Breast epithelium (tissue), 4 donors: Measurements from ENCODE around the gene RSBN1L. TPM values are rescaled to one million over a fixed set of nuclear protein-coding genes. Genes with fewer than 3 reads are reported as not detected.
A peak's percentile ranks its signal among the peaks of the same experiment; 100 is the strongest.

Experiments
- DNase-seq, 2 donors: peaks; one replicate each; pipeline ENCODE4 v3.0.0-alpha.2; 2019; ENCODE audit warnings: low spot score in 2 of 2
- H3K27ac ChIP-seq, 2 donors: fragments of 200-600 bp; sonication (generic) in 1 of 2; one replicate each; pipeline ENCODE4 v1.5.1; 2016 to 2019; ENCODE audit warnings: mild to moderate bottlenecking in 1 of 2
- H3K27me3 ChIP-seq, 2 donors: fragments of 200-600 bp; sonication (generic) in 1 of 2; one replicate each; pipeline versions ENCODE4 v1.5.1 to v1.6.0; 2017 to 2019; ENCODE audit warnings: control low read depth in 1 of 2, mild to moderate bottlenecking in 1 of 2
- H3K36me3 ChIP-seq: fragments of 200-600 bp; one replicate; pipeline ENCODE4 v1.5.1; 2019
- H3K4me1 ChIP-seq, 2 donors: fragments of 200-600 bp; sonication (generic); one replicate each; pipeline ENCODE4 v1.5.1; 2016 to 2019; ENCODE audit warnings: control low read depth in 1 of 2
- H3K4me3 ChIP-seq, 3 donors: fragments of 200-600 bp; sonication (generic); 1 replicate in 2 of 3; 2 replicates in 1 of 3; pipeline ENCODE4 v1.5.1; 2016 to 2019; ENCODE audit warnings: mild to moderate bottlenecking in 3 of 3, moderate library complexity in 2 of 3
- H3K9me3 ChIP-seq, 2 donors: fragments of 200-600 bp; sonication (generic) in 1 of 2; one replicate each; pipeline ENCODE4 v1.5.1; 2016 to 2019; ENCODE audit warnings: control low read depth in 1 of 2
- POLR2A ChIP-seq: fragments of 450-650 bp; IDR thresholded peaks from one replicate; pipeline ENCODE4 v1.6.1; 2016; ENCODE audit warnings: antibody characterized with exemption, mild to moderate bottlenecking, moderate library complexity
- POLR2AphosphoS5 ChIP-seq, 3 donors: sonication (generic); formaldehyde crosslinking; IDR thresholded peaks; one replicate each; pipeline ENCODE4 v1.6.1; 2017; ENCODE audit warnings: antibody characterized with exemption in 3 of 3
- intact Hi-C: fragments of 100-400 bp; cut with DNase I; formaldehyde crosslinking; loops from one replicate; pipeline ENCODE4 v1.15.1; 2023; ENCODE audit warnings: low total_unique reads
- total RNA-seq, 3 donors: library from RNA; depleted of rRNA; stranded (reverse); fragments of >200 nt; gene quantifications; one replicate each; pipeline ENCODE4 v1.1.0, GENCODE V29; 2016
- TF ChIP-seq, protein P1 (sequence below), 3 donors: fragments of 450-650 bp; IDR thresholded peaks; one replicate each; pipeline ENCODE4 v1.5.1; 2016 to 2017; ENCODE audit warnings: antibody characterized with exemption in 3 of 3, mild to moderate bottlenecking in 3 of 3, moderate library complexity in 3 of 3

RSBN1L gene
- total RNA-seq, 3 donors from 2014 or later: 13.9 to 34.5 (median 29.8) TPM

DNA sequence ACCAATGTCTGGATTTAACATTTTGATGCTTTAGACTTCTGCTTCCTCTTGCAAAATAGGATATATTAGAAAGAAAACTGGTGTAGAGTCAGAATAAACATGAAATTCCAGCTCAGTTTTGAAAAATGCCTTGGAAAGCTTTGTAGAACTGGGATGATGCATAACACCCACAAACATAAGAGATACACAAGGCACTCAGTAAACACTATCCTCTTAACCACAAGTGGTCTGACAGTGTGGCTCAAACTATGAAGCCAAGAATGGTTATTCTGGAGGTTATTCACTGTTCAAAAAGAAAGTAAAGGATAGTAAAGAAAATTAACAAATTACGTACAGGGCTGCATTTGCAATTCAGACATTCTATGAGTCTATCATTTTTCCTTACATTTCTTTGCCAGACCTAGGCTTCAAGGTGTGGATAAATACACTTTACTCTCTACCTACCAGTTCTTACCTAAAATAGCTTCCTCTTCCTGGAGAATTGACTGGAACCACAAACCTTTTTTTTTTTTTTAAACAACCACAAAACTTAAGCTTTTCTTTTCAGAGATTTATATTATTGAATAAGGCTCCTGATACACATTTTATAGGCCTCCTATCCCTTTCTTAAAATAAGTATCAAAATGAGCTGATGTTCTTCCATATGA, 9.0 kb upstream of the RSBN1L start:
- DNase-seq: no peak
- Histone ChIP-seq H3K27ac (peak overlapping the region; percentile 62 to 77), H3K4me1 (peaks cover 0 to 7% of the 10 kb centered on the region in 2 donors), H3K4me3 (no peak overlapping the region), H3K9me3 (no peaks in the 10 kb centered on the region), H3K27me3 (no peaks in the 10 kb centered on the region), H3K36me3 (no peaks in the 10 kb centered on the region)
- intact Hi-C loops: no loop called here
- TF ChIP-seq, protein P1, sequence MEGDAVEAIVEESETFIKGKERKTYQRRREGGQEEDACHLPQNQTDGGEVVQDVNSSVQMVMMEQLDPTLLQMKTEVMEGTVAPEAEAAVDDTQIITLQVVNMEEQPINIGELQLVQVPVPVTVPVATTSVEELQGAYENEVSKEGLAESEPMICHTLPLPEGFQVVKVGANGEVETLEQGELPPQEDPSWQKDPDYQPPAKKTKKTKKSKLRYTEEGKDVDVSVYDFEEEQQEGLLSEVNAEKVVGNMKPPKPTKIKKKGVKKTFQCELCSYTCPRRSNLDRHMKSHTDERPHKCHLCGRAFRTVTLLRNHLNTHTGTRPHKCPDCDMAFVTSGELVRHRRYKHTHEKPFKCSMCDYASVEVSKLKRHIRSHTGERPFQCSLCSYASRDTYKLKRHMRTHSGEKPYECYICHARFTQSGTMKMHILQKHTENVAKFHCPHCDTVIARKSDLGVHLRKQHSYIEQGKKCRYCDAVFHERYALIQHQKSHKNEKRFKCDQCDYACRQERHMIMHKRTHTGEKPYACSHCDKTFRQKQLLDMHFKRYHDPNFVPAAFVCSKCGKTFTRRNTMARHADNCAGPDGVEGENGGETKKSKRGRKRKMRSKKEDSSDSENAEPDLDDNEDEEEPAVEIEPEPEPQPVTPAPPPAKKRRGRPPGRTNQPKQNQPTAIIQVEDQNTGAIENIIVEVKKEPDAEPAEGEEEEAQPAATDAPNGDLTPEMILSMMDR (IDR thresholded peaks at IDR 0.05): no peak
- TF ChIP-seq POLR2AphosphoS5 (IDR thresholded peaks at IDR 0.05) (no peak), POLR2A (no peak)

DNA sequence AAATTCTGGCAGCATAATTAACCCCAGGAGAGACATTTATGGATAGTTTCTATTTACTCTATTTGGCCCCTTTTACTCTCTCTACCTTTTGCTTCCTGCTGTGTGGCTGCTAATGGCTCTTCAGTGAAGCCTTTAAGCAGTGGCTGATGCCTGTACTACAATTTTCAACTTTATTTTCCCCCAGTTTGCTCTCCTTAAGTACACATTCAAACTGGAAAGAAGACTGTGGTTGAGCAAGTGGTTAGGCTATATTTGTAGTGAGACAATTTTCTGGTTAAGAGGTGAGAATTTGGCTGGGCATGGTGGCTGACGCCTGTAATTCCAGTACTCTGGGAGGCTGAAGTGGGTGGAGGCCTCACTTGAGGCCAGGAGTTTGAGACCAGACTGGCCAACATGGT, 8.5 kb upstream of the RSBN1L start:
- intact Hi-C loops: no loop called here
- Histone ChIP-seq H3K36me3 (no peaks in the 10 kb centered on the region), H3K27ac (peak overlapping the region; percentile 49 to 77), H3K27me3 (no peaks in the 10 kb centered on the region), H3K9me3 (no peaks in the 10 kb centered on the region), H3K4me1 (peaks cover 0 to 7% of the 10 kb centered on the region in 2 donors), H3K4me3 (no peak overlapping the region)
- TF ChIP-seq, protein P1 (IDR thresholded peaks at IDR 0.05): peak in 1 of 3 donors; percentile 11
- TF ChIP-seq POLR2A: no peak
- no peak for DNase-seq

GRCh38 chr7:77690289-77690688, 6.0 kb upstream of the RSBN1L start:
- Histone ChIP-seq H3K27ac (peak overlapping the region in 1 of 2 donors; percentile 45), H3K36me3 (no peaks in the 10 kb centered on the region), H3K4me3 (no peak overlapping the region), H3K9me3 (no peaks in the 10 kb centered on the region), H3K27me3 (no peaks in the 10 kb centered on the region), H3K4me1 (peaks cover 0 to 14% of the 10 kb centered on the region in 2 donors)
- no peak for DNase-seq
- intact Hi-C loops: no loop called here
- no peak for TF ChIP-seq POLR2AphosphoS5 (IDR thresholded peaks at IDR 0.05)
- TF ChIP-seq POLR2A: no peak
- TF ChIP-seq, protein P1 (IDR thresholded peaks at IDR 0.05): no peak

GRCh38 chr7:77691892-77692491, 4.3 kb upstream of the RSBN1L start:
- Histone ChIP-seq H3K27ac (peak overlapping the region in 1 of 2 donors; percentile 59), H3K4me1 (peaks cover 0 to 8% of the 10 kb centered on the region in 2 donors)

More at GRCh38 chr7:77691892-77692491, 4.3 kb upstream of the RSBN1L start:
- Histone ChIP-seq H3K9me3 (no peaks in the 10 kb centered on the region), H3K27me3 (no peaks in the 10 kb centered on the region), H3K4me3 (no peak overlapping the region), H3K36me3 (no peaks in the 10 kb centered on the region)
- intact Hi-C loops: no loop called here
- TF ChIP-seq POLR2A (no peak), POLR2AphosphoS5 (IDR thresholded peaks at IDR 0.05) (no peak)
- TF ChIP-seq, protein P1 (IDR thresholded peaks at IDR 0.05): no peak
- no peak for DNase-seq
